Hepatocyte (in vitro differentiated cells): ENCODE data around the gene C1orf56. TPM values are rescaled to one million over a fixed set of nuclear protein-coding genes. Genes with fewer than 3 reads are reported as not detected.

Source experiments
- DNase-seq: peaks from one replicate; pipeline ENCODE4 v3.0.0-alpha.2; 2016; ENCODE audit warnings: low spot score
- H2AFZ ChIP-seq: fragments of 200-600 bp; sonication (generic); 2 replicates; pipeline ENCODE4 v1.6.0; 2016; ENCODE audit warnings: antibody characterized with exemption, mild to moderate bottlenecking
- H3K27ac ChIP-seq: fragments of 200-600 bp; sonication (generic); 2 replicates; pipeline ENCODE4 v1.5.1; 2016; ENCODE audit warnings: mild to moderate bottlenecking
- H3K27me3 ChIP-seq: fragments of 200-600 bp; sonication (generic); 2 replicates; pipeline ENCODE4 v1.6.1; 2016
- H3K36me3 ChIP-seq: fragments of 200-600 bp; sonication (generic); replicated peaks from 2 replicates; pipeline ENCODE4 v1.5.1; 2016; ENCODE audit warnings: low read depth; ENCODE audit not compliant: insufficient read depth
- H3K4me1 ChIP-seq: fragments of 200-600 bp; sonication (generic); 2 replicates; pipeline ENCODE4 v1.5.1; 2016; ENCODE audit warnings: mild to moderate bottlenecking, moderate library complexity; ENCODE audit not compliant: insufficient read depth
- H3K4me2 ChIP-seq: fragments of 200-600 bp; sonication (generic); 2 replicates; pipeline ENCODE4 v1.6.0; 2016
- H3K4me3 ChIP-seq: fragments of 200-600 bp; sonication (generic); 2 replicates; pipeline ENCODE4 v1.5.1; 2016; ENCODE audit warnings: mild to moderate bottlenecking
- H3K79me2 ChIP-seq: fragments of 200-600 bp; sonication (generic); 2 replicates; pipeline ENCODE4 v1.6.0; 2017; ENCODE audit warnings: mild to moderate bottlenecking
- H3K9me2 ChIP-seq: fragments of 200-600 bp; sonication (generic); replicated peaks from 2 replicates; pipeline ENCODE4 v1.6.0; 2017; ENCODE audit warnings: mild to moderate bottlenecking; ENCODE audit not compliant: insufficient read depth
- H3K9me3 ChIP-seq: fragments of 200-600 bp; sonication (generic); 2 replicates; pipeline ENCODE4 v1.5.1; 2016; ENCODE audit warnings: low read depth, mild to moderate bottlenecking
- H4K20me1 ChIP-seq: fragments of 200-600 bp; sonication (generic); 2 replicates; pipeline ENCODE4 v1.6.0; 2016; ENCODE audit warnings: mild to moderate bottlenecking; ENCODE audit not compliant: insufficient read depth, poor library complexity, severe bottlenecking
- CTCF ChIP-seq: fragments of 200-600 bp; sonication (generic); IDR thresholded peaks from 2 replicates; pipeline ENCODE4 v1.5.1; 2016; ENCODE audit warnings: antibody characterized with exemption, mild to moderate bottlenecking; ENCODE audit not compliant: poor library complexity
- EZH2 ChIP-seq: fragments of 200-600 bp; sonication (generic); IDR thresholded peaks from 2 replicates; pipeline ENCODE4 v1.6.1; 2016; ENCODE audit warnings: antibody characterized with exemption, mild to moderate bottlenecking, borderline replicate concordance
- EZH2phosphoT487 ChIP-seq: fragments of 200-600 bp; sonication (generic); IDR thresholded peaks from one replicate; pipeline ENCODE4 v1.6.1; 2018; ENCODE audit warnings: antibody characterized with exemption, mild to moderate bottlenecking, low read depth, moderate library complexity; ENCODE audit not compliant: unreplicated experiment, severe bottlenecking
- WGBS: methylation state at CpG from one replicate; pipeline ENCODE4 v1.1.6; 2016; ENCODE audit warnings: low lambda C conversion rate; ENCODE audit errors: missing lambda C conversion rate; 5-methylcytosine and 5-hydroxymethylcytosine counted together
- polyA plus RNA-seq: library from polyadenylated mRNA; unstranded; fragments of >200 nt; fragmentation: Nextera tagmentation; extraction: Ambion mirVana; gene quantifications from 2 replicates; pipeline ENCODE4 v1.2.1, GENCODE V29; 2016
- total RNA-seq: library from RNA; depleted of rRNA; stranded (reverse); fragments of >200 nt; gene quantifications from 2 replicates; pipeline ENCODE4 v1.2.3, GENCODE V29; 2014

C1orf56 gene
- total and polyA plus RNA-seq, 2 experiments from 2014 or later = 2.9 to 8.3 TPM

DNA sequence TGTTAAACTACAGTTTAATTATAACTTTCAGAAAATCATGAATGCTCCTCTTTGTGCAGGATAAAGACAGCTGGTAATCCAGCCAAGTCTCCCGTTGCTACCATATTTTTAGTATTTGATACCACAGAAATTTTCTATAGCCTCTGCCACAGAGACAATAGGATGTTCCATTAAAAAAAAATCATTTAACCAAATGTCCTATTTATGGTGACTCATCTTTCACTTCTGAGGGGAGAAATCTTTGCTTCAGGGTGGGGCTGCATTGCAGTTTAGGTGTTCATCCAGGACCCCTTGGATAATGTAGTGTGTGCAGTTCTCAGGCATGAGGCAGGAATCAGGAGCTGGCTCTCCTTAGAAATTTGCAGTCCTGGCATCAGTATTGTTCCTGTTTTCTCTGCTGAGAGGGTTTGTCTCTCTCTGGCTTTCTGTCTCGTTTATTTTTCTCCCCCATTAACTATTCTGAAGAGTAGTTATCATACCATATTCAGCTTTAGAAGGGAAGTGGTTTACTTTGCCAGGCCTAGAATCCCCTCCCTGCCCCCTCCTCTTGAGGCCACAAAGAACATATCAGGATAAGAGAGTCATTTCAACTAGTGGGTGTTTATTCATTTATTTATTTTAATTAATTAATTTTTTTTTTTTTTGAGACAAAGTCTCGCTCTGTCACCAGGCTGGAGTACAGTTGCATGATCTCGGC is 36.2 kb upstream of the C1orf56 start:
- Histone ChIP-seq H3K4me1 (peaks cover 45% of the 10 kb centered on the region), H3K9me3 (no peaks in the 10 kb centered on the region), H4K20me1 (no peaks in the 10 kb centered on the region), H3K4me2 (no peak overlapping the region), H3K27ac (peak overlapping the region; percentile 82), H3K36me3 (no peaks in the 10 kb centered on the region), H3K4me3 (no peak overlapping the region), H3K9me2 (no peaks in the 10 kb centered on the region), H2AFZ (no peak overlapping the region), H3K79me2 (peaks cover 59% of the 10 kb centered on the region), H3K27me3 (no peaks in the 10 kb centered on the region)
- no peak for DNase-seq
- TF ChIP-seq CTCF (no peak), EZH2 (no peak), EZH2phosphoT487 (no peak)
- WGBS = 86% methylated on average over 4 of the region's 4 CpGs

- Histone ChIP-seq H3K27ac (peak overlapping the region; percentile 82), H3K4me1 (peaks cover 34% of the 10 kb centered on the region)
Observed at GRCh38 chr1:151012684-151013471, 34.7 kb upstream of the C1orf56 start.

DNA sequence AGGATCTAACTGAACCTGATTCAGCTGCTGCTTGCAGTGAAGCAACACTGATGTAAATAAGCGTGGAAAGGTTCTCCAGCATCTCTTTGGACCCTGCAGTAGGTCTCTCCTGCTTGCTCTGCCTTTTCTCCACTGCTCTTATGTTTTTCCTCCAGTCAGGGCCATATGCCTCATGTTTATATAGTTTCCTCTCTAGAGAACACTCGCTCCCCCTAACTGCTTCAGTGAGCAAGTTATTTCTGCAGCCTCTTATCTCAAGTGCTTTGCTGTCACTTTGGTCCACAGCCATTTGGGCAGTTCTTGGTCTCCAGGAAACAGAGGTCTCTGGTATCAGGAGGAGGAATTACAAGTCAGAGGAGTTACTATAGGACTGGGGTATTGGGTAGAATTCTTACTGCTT is 34.0 kb upstream of the C1orf56 start:
- DNase-seq = peak; percentile 64
- Histone ChIP-seq H3K27me3 (no peaks in the 10 kb centered on the region), H3K9me2 (no peaks in the 10 kb centered on the region), H3K4me2 (peak overlapping the region; percentile 52), H3K9me3 (no peaks in the 10 kb centered on the region), H3K4me3 (no peak overlapping the region), H3K79me2 (peaks cover 60% of the 10 kb centered on the region), H3K27ac (peak overlapping the region; percentile 82), H3K36me3 (no peaks in the 10 kb centered on the region), H2AFZ (no peak overlapping the region), H3K4me1 (peaks cover 34% of the 10 kb centered on the region), H4K20me1 (no peaks in the 10 kb centered on the region)
- WGBS = 48% methylated on average over 2 of the region's 2 CpGs
- no peak for TF ChIP-seq EZH2
- peak; percentile 18 for TF ChIP-seq CTCF
- TF ChIP-seq EZH2phosphoT487 = no peak

More at GRCh38 chr1:151012684-151013471, 34.7 kb upstream of the C1orf56 start:
- Histone ChIP-seq H3K36me3 (no peaks in the 10 kb centered on the region), H3K4me2 (peak overlapping the region; percentile 52), H3K27me3 (no peaks in the 10 kb centered on the region), H3K79me2 (peaks cover 61% of the 10 kb centered on the region), H3K9me2 (no peaks in the 10 kb centered on the region), H3K4me3 (no peak overlapping the region), H4K20me1 (no peaks in the 10 kb centered on the region), H2AFZ (no peak overlapping the region), H3K9me3 (no peaks in the 10 kb centered on the region)
- peak; percentile 73 for DNase-seq
- 75% methylated on average over 14 of the region's 14 CpGs for WGBS
- TF ChIP-seq EZH2 (no peak), EZH2phosphoT487 (no peak), CTCF (no peak)
